Left lung (tissue), 10 donors: ENCODE data around the gene CCDC181. TPM values are rescaled to one million over a fixed set of nuclear protein-coding genes. Genes with fewer than 3 reads are reported as not detected.

Experiments used
- ATAC-seq: fragments of 200-7000 bp; cut with Tn5 transposase; one replicate; pipeline ENCODE4 v1.9.1; 2020; ENCODE audit warnings: moderate library complexity
- DNase-seq, 4 donors: peaks; one replicate each; pipeline ENCODE4 v3.0.0-alpha.2; 2013 to 2020
- H3K27ac ChIP-seq, 2 donors: fragments of 200-600 bp; sonication (generic) in 1 of 2; one replicate each; pipeline versions ENCODE4 v1.5.0 to v1.8.0; 2020 to 2021
- H3K27me3 ChIP-seq, 2 donors: fragments of 200-600 bp; sonication (generic) in 1 of 2; one replicate each; pipeline versions ENCODE4 v1.5.0 to v1.8.0; 2020 to 2021
- H3K36me3 ChIP-seq, 2 donors: fragments of 200-600 bp; sonication (generic) in 1 of 2; one replicate each; pipeline versions ENCODE4 v1.5.0 to v1.8.0; 2020 to 2021
- H3K4me1 ChIP-seq, 2 donors: fragments of 200-600 bp; one replicate each; pipeline ENCODE4 v1.8.0; 2021
- H3K4me3 ChIP-seq, 2 donors: fragments of 200-600 bp; sonication (generic) in 1 of 2; one replicate each; pipeline versions ENCODE4 v1.5.0 to v1.8.0; 2020 to 2021; ENCODE audit warnings: mild to moderate bottlenecking in 1 of 2
- H3K9me3 ChIP-seq, 2 donors: fragments of 200-600 bp; sonication (generic) in 1 of 2; one replicate each; pipeline versions ENCODE4 v1.5.0 to v1.8.0; 2020 to 2021
- CTCF ChIP-seq, 2 donors: fragments of 200-600 bp; sonication (generic) in 1 of 2; IDR thresholded peaks; one replicate each; pipeline versions ENCODE4 v1.5.0 to v1.8.0; 2021; ENCODE audit warnings: antibody characterized with exemption in 2 of 2
- intact Hi-C, 2 donors: fragments of 100-400 bp; cut with DNase I; formaldehyde crosslinking; loops; one replicate each; pipeline versions ENCODE4 v1.11.2 to v1.14.2; 2022
- polyA plus RNA-seq, 6 donors: library from polyadenylated mRNA; unstranded; fragments of 120-200 nt; gene quantifications; one replicate each; pipeline ENCODE4 v1.2.1, GENCODE V29; 2013; ENCODE audit not compliant: insufficient read length in 6 of 6
- total RNA-seq, 2 donors: library from RNA; stranded (reverse); fragmentation: NEBNext Ultra II Directional; extraction: Animal tissue kit (Norgen Biotek cat#: 25700); gene quantifications; one replicate each; pipeline ENCODE4 v1.2.1, GENCODE V29; 2021
- donor health status: DM: no; HTN: yes; CAD: no.
- donor health status: DM: no; HTN: no; CAD: no.

CCDC181 gene
- total and polyA plus RNA-seq, 8 donors: 0.35 to 5.8 (median 3.8) TPM

- no peak for TF ChIP-seq CTCF (IDR thresholded peaks at IDR 0.05)
- no peak for ATAC-seq
- Histone ChIP-seq H3K27me3 (peaks cover 0 to 11% of the 10 kb centered on the region in 2 donors), H3K4me1 (peaks cover 0 to 10% of the 10 kb centered on the region in 2 donors), H3K36me3 (peaks cover 0 to 5% of the 10 kb centered on the region in 2 donors), H3K9me3 (peaks cover 0 to 16% of the 10 kb centered on the region in 2 donors), H3K4me3 (no peak overlapping the region), H3K27ac (no peak overlapping the region)
- no peak for DNase-seq
- intact Hi-C loops: no loop called here
Observed at GRCh38 chr1:169461390-169462000, 34.2 kb upstream of the CCDC181 start.

- H3K36me3 ChIP-seq: peaks cover 0 to 2% of the 10 kb centered on the region in 2 donors
- peak overlapping the region; percentile 21 to 30 for H3K4me3 ChIP-seq
- DNase-seq: peak in 3 of 4 donors; percentile 10 to 82 (median 32)
Observed at GRCh38 chr1:169460191-169460833, 33.0 kb upstream of the CCDC181 start.

GRCh38 chr1:169457443-169457842 lies 30.2 kb upstream of the CCDC181 start:
- Histone ChIP-seq H3K27ac (no peak overlapping the region), H3K36me3 (no peaks in the 10 kb centered on the region), H3K27me3 (peaks cover 0 to 11% of the 10 kb centered on the region in 2 donors), H3K4me3 (no peak overlapping the region), H3K9me3 (peaks cover 0 to 16% of the 10 kb centered on the region in 2 donors), H3K4me1 (peaks cover 0 to 10% of the 10 kb centered on the region in 2 donors)
- TF ChIP-seq CTCF (IDR thresholded peaks at IDR 0.05): no peak
- ATAC-seq (no peak), DNase-seq (no peak)
- intact Hi-C loops: no loop called here

More at GRCh38 chr1:169460191-169460833, 33.0 kb upstream of the CCDC181 start:
- H3K4me1 ChIP-seq: peaks cover 0 to 10% of the 10 kb centered on the region in 2 donors
- no peak for TF ChIP-seq CTCF (IDR thresholded peaks at IDR 0.05)
- H3K27ac ChIP-seq: peak overlapping the region in 1 of 2 donors; percentile 30
- peaks cover 0 to 11% of the 10 kb centered on the region in 2 donors for H3K27me3 ChIP-seq
- peak; percentile 80 for ATAC-seq
- intact Hi-C loops: no loop called here
- H3K9me3 ChIP-seq: peaks cover 0 to 16% of the 10 kb centered on the region in 2 donors

- H3K9me3 ChIP-seq: peaks cover 0 to 16% of the 10 kb centered on the region in 2 donors
- intact Hi-C loops: no loop called here
- no peak for DNase-seq
- no peak overlapping the region for H3K27ac ChIP-seq
- H3K27me3 ChIP-seq: peaks cover 0 to 11% of the 10 kb centered on the region in 2 donors
- no peak for ATAC-seq
- no peaks in the 10 kb centered on the region for H3K36me3 ChIP-seq
- no peak for TF ChIP-seq CTCF (IDR thresholded peaks at IDR 0.05)
- peaks cover 0 to 9% of the 10 kb centered on the region in 2 donors for H3K4me1 ChIP-seq
- H3K4me3 ChIP-seq: no peak overlapping the region
Observed at GRCh38 chr1:169456029-169456428, 28.8 kb upstream of the CCDC181 start.

GRCh38 chr1:169452921-169453320 lies 25.6 kb upstream of the CCDC181 start:
- ATAC-seq (no peak), DNase-seq (no peak)
- no peak overlapping the region for H3K27ac ChIP-seq
- H3K9me3 ChIP-seq: peaks cover 0 to 11% of the 10 kb centered on the region in 2 donors
- H3K4me1 ChIP-seq: no peaks in the 10 kb centered on the region
- intact Hi-C loops: no loop called here
- H3K4me3 ChIP-seq: no peak overlapping the region
- H3K36me3 ChIP-seq: no peaks in the 10 kb centered on the region
- H3K27me3 ChIP-seq: no peaks in the 10 kb centered on the region
- no peak for TF ChIP-seq CTCF (IDR thresholded peaks at IDR 0.05)
